NCI-H187 treated with DMSO at 0.1 percent for 48 hours (cell line): ENCODE measurements around the gene SLC25A41.
"Not testable (repeated sequence)": the region's sequence is repeated elsewhere in the genome, so short reads cannot be mapped to it uniquely, and the experiment has no call there.

Experiments
- DNase-seq: peaks from one replicate; lab custom pipeline; 2025; lab: John Stamatoyannopoulos, UW

SLC25A41 gene

DNA sequence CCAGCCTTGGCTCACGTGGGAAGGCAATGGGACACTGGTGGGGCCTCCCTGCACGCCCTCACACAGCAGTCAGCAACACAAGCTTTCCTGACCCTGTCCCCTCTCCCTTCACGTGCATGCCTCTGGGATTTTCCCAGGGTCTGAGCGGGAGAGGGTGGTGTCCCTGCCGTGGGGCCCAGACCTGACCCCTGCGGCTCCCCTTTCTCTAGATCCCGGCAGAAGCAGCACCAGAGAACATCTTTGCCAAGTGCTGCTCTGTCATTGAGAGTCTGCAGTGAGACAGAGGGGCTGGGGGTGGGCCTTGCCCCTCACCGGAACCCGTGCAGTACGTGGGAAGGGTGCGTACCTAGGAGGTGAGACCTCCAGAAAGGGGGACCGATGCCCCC is 21.5 kb downstream of the SLC25A41 start:
- no peak for DNase-seq

DNA sequence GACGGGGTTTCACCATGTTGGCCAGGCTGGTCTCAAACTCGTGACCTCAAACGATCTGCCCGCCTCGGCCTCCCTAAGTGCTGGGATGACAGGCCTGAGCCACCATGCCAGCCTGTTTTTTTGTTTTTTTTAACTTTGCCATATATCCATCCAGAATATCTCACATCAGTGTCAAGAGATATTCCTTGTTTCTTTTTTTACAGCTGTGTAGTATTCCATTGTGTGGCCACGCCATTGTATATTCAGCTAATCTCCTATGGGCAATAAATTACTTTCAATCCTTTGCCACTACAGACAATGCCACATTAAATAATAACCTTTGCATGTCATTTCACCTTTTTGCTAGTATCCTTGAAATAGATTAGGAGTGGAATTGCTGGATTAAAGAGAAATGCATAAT is 24.2 kb downstream of the SLC25A41 start:
- DNase-seq: no peak

DNA sequence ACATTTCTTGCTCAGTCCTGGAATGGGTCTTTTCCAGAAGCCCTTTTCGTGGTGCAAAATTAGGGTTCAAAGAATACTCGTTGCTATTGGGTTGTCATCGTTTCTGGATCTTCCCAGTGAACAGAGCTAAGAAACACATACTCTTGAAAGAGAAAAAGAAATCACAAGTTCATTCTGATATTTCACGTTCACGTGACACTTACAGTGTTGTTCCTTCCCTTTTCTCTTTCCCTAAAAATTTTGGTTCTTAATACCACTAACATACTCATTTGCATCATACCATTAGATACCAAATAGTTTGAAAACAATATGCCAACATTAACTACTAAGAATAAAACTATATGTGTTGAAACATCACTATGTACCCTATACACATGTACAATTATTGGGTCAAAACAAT is 27.2 kb downstream of the SLC25A41 start:
- DNase-seq: no peak

DNA sequence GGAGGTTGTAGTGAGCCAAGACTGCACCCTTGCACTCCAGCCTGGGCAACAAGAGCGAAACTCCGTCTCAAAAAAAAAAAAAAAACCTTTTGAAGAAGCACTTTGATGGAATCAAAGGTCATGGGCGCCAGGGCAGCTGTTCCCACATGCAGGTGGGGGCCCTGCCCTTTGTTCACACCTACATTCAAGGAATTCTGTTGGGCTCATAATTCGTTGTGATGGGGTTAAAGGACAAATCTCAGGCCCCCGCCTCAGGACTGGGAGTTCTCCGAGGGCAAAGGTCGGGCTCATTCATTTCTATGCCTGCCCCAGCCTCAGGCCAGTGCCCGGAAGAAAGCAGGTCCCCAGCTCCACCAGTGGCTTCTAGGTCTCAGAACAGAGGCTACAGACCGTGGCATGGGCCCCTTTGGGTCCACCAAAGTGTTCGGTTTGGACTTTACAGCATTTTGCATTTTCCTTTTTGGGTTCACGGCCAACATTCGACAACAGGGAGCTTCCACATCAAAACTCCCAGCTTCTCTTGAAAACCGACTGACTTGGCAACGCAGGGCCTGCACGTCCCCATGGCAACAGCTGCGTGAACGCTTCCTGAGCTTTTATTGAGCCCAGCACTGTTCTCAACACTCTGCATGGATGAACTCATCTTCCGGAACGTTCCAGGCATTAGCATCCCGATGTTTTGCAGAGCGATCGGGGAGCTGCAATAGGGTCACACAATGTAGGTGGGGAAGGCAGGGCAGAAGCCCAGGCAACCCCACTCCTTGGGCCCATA is 30.5 kb downstream of the SLC25A41 start:
- no peak for DNase-seq

DNA sequence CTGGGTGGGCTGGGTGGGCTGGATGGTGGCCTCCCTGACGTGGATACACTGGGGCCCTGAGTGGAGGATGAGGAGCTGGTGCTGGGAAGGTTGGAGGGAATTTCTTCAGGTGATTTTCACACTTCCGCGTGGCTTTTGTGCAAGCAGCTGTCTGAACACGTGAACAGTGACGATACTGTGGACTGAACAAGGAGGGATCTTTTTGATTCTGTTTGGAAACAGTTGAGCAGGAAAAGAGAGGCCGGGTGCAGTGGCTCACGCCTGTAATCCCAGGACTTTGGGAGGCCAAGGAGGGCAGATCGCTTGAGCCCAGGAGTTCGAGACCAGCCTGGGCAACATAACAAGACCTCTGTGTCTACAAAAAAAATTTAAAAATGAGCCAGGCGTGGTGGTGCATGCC is 31.5 kb downstream of the SLC25A41 start:
- no peak for DNase-seq

GRCh38 chr19:6400062-6400944 is 33.3 kb downstream of the SLC25A41 start:
- not testable (repeated sequence) for DNase-seq

- DNase-seq: no peak
These were observed 37.3 kb downstream of the SLC25A41 start for GRCh38 chr19:6396305-6396704.

- no peak for DNase-seq
These were observed 38.7 kb downstream of the SLC25A41 start for GRCh38 chr19:6394831-6395230.

DNA sequence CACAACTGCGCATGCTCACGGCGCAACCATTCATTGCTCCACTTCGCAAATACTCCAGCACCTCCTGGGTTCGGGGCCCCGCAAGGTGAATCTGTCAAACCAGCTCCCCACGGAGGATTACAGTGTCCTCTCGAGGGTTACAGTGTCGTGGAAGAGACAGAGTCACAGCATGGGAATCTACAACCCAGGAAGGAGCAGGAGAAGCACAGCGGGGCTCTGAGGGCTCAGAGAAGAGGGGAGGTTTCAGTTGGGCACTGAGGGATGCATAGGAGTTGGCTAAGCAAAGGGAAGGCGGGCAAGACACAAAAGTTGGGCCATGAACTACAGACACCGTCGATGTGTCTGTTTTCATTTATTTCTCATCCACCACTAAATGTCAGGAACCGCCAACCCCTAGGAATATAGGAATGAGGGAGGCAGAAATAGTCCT is 39.6 kb downstream of the SLC25A41 start:
- no peak for DNase-seq

GRCh38 chr19:6393074-6393982 is 40.2 kb downstream of the SLC25A41 start, which contains the start of gene GTF2F1:
Gene GTF2F1 (minus strand): TSS chr19:6393164. CDS start chr19:6392995, 169 bp downstream.
- DNase-seq: peak; percentile 14

- no peak for DNase-seq
These were observed 41.1 kb downstream of the SLC25A41 start for GRCh38 chr19:6392221-6393073.

DNA sequence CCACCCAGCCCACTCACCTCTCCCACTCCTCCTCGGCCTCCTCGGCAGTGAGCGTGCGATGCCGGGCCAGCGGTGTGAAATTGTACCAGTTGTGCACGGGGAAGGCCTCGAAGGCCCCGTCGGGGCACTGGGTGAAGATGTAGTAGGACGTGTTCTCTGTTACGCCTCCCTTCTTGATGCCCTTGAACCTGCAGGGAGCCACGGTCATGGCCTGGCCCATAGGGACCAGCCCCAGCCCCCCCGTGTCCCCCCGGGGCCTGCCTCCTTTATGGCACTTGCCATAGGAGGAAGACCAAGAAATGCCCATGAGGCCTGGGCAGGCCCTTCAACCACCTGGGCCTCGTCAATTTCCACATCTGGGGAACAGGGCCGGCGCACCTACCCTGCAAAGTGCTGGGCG is 46.2 kb downstream of the SLC25A41 start:
- DNase-seq: no peak

GRCh38 chr19:6384381-6384780 is 49.2 kb downstream of the SLC25A41 start:
- no peak for DNase-seq

DNA sequence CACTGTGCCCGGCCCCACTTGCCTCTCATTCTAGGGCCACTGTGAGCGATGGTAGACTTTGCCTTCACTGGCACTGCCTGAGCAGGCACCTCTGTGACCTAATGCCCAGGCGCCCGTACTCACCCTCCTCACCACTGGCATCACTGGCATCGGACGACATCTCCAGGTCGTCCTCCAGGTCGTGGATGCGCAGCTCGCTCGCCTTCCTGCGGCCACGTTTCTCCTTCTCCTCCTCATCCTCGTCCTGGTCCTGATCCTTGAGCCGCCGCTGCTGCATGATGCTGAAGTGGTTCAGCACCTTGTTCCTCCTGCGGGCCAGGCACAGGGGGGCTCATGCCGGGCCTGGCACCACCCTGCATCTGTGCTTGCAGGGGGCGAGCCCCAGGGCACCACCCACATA is 50.4 kb downstream of the SLC25A41 start:
- DNase-seq: no peak

DNA sequence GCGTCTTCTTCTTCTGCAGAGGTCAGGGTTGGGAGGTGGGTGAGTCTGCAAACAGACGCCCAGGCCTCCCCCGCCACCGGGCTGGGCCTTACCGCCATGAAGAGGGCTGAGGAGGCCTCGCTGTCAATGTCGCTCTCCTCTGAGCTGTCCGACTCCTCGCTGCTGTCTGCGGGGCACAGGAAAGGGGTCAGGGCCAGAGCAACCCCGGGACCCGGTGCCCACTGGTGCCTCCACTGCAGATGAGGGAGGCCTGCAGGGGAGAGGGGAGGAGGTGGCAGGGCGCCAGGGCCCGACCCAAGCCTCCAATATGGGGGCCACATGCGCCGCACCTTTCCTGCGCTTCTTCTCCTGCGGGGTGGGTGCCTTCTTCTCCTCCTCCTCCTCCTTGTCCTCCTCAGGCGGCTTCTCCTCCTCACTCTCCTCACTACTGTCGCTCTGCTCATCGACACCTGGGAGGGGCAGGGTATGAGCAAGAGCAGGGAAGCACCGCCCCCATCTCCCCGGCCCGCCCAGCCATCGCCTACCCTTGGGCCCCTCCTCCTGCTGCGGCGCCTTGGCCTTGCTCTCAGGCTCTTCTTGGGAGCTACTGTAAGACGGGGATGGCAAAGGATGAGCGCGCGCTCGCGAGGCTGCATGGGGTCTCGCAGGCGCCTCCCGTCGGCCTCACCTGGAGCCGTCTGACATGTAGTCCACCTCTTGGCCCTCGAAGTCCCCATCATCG is 52.4 kb downstream of the SLC25A41 start:
- DNase-seq: no peak

DNA sequence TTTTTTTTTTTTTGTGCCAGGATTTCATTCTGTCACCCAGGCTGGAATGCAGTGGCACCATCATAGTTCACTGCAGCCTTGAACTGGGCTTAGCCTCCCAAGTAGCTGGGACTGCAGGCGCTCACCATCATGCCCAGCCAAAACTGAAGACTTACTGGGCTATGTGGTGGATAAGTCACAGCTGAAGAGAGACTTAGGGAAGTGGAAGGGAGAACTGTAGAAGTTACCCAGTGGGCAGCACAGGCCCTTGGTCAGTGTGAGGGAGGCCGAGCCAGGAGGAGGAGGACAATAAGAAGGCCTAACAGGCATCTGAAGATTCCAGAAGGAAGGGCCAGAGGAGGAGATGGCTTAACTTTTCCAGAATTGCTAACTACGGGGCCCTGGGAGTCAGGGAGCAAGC is 53.8 kb downstream of the SLC25A41 start:
- DNase-seq: no peak

- no peak for DNase-seq
These were observed 55.1 kb downstream of the SLC25A41 start for GRCh38 chr19:6378486-6378885.

DNA sequence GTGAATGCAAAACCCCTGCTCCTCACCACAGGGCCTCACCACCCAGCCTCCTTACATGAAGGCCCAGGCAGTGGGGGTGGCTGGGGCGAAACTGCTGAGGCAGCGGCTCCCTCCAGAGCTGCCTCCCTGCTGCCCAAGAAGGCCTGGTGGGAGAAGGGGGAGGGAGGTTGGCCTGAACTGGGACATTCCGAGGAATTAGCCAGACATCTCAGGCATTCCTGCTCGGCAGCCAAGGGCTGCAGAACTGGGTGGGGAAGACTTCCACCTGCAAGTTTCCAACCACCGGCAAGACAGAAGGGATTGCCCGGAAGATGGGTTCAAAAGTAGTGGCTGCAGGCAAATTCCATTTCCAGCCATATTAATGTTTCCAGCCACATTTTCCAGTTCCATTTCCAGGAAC is 55.5 kb downstream of the SLC25A41 start:
- no peak for DNase-seq

- DNase-seq: no peak
These were observed 56.9 kb downstream of the SLC25A41 start for GRCh38 chr19:6376512-6377190.
